GM21381 (cell line): ENCODE measurements around the gene TRIM74.
"Not testable (repeated sequence)": the region's sequence is repeated elsewhere in the genome, so short reads cannot be mapped to it uniquely, and the experiment has no call there.

Experiments used
- ATAC-seq: cut with Tn5 transposase; IDR thresholded peaks from one replicate; pipeline ENCODE4 v1.9.1; 2021; ENCODE audit warnings: mild to moderate bottlenecking, moderate library complexity; ENCODE audit not compliant: unreplicated experiment

TRIM74 gene

DNA sequence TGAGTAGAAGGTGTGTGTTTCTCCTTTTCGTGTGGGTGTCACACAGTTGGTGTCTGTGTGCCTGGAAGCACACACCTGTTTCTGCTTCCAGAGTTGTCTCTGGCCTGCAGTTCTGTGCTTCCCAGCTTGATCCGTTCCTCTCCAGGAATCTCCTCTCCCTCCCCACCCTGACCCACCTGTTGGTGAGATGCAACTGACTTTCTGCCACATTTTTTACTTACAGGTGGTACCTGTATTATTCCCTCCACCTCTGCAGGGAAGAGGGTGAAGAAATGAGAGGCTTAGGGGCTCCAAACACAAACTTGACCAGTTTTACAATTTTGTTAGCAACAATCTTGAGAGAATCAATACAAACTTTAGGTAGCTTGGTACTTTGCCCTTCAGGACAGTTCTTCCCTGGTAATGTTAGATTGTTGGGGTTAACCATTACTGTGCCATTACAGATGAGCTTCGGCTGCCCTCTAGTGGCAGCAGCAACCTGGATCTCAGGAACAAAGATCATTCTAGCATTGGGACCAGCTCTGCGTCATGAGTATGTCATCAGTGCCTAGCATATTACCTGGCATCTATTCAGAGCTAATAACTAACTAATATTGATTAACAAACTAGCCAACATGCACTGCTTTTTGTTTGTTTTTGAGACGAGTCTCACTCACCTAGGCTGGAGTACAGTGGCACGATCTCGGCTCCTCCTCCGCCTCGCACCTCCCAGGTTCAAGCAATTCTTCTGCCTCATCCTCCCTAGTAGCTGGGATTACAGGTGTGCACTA lies 54.3 kb downstream of the TRIM74 start:
- not testable (repeated sequence) for ATAC-seq

GRCh38 chr7:72913750-72914149 lies 55.5 kb downstream of the TRIM74 start:
- not testable (repeated sequence) for ATAC-seq

- not testable (repeated sequence) for ATAC-seq
Measured at GRCh38 chr7:72911395-72911794, 57.9 kb downstream of the TRIM74 start.
